Adrenal gland (tissue), 12 donors: ENCODE measurements around the gene ALDH1A3. TPM values are rescaled to one million over a fixed set of nuclear protein-coding genes. Genes with fewer than 3 reads are reported as not detected.

Experiments used
- DNase-seq, 7 donors: peaks; one replicate each; pipeline ENCODE4 v3.0.0-alpha.2; 2019 to 2020
- H3K27ac ChIP-seq, 5 donors: fragments of 200-600 bp; sonication (generic) in 4 of 5; 1 replicate in 3 of 5; 2 replicates in 2 of 5; pipeline versions ENCODE4 v1.5.1 to v1.8.0; 2016 to 2020; ENCODE audit warnings: mild to moderate bottlenecking in 1 of 5
- H3K27me3 ChIP-seq: fragments of 200-600 bp; 2 replicates; pipeline ENCODE4 v1.8.0; 2021
- H3K36me3 ChIP-seq, 2 donors: fragments of 200-600 bp; replicated peaks in 1 of 2; 1 replicate in 1 of 2; 2 replicates in 1 of 2; pipeline versions ENCODE4 v1.5.1 to v1.8.0; 2018 to 2022
- H3K4me1 ChIP-seq, 2 donors: fragments of 200-600 bp; replicated peaks in 1 of 2; 1 replicate in 1 of 2; 2 replicates in 1 of 2; pipeline versions ENCODE4 v1.5.1 to v1.8.0; 2018 to 2021
- H3K4me3 ChIP-seq, 4 donors: fragments of 200-600 bp; sonication (generic) in 3 of 4; one replicate each; pipeline ENCODE4 v1.5.1; 2016 to 2018
- H3K9me3 ChIP-seq, 3 donors: fragments of 200-600 bp; sonication (generic) in 1 of 3; replicated peaks in 1 of 3; 1 replicate in 2 of 3; 2 replicates in 1 of 3; pipeline versions ENCODE4 v1.5.1 to v1.8.0; 2016 to 2021
- POLR2A ChIP-seq, 2 donors: fragments of 450-650 bp; IDR thresholded peaks; one replicate each; pipeline ENCODE4 v1.6.1; 2017; ENCODE audit warnings: antibody characterized with exemption in 2 of 2, mild to moderate bottlenecking in 2 of 2, moderate library complexity in 1 of 2
- WGBS, 4 donors: extraction: QIAGEN DNeasy Blood & Tissue Kit in 2 of 4; methylation state at CpG; one replicate each; pipeline versions ENCODE4 v1.1.5 to v1.1.7; 2013 to 2017; 5-methylcytosine and 5-hydroxymethylcytosine counted together
- intact Hi-C, 2 donors: fragments of 100-400 bp; cut with DNase I; formaldehyde crosslinking; loops; one replicate each; pipeline versions ENCODE4 v1.14.1 to v1.15.0; 2022 to 2023
- polyA plus RNA-seq, 3 donors: library from polyadenylated mRNA; stranded (reverse); fragments of 200-250 nt in 2 of 3; fragments of 350-450 nt in 1 of 3; fragmentation: Illumina TruSeq in 1 of 3; extraction: RNeasy Lipid Tissue Mini Kit (QIAGEN cat#74804) in 1 of 3; gene quantifications; one replicate each; pipeline ENCODE4 v1.2.3, GENCODE V29; 2013 to 2014
- total RNA-seq, 9 donors: library from RNA; depleted of rRNA in 4 of 9; stranded (reverse); fragments of >200 nt in 4 of 9; fragments of 120-200 nt in 1 of 9; fragmentation: NEBNext Ultra II Directional in 1 of 9; extraction: Animal tissue kit (Norgen Biotek cat#: 25700) in 1 of 9; gene quantifications; one replicate each; pipeline versions ENCODE4 v1.1.0 to v1.2.4, GENCODE V29; 2013 to 2023
- TF ChIP-seq, protein P1 (sequence below), 6 experiments: fragments of 450-650 bp in 4 of 6; fragments of 200-600 bp in 2 of 6; sonication (generic) in 1 of 6; IDR thresholded peaks; 1 replicate in 5 of 6; 2 replicates in 1 of 6; pipeline versions ENCODE4 v1.5.1 to v1.8.0; 2016 to 2021; ENCODE audit warnings: antibody characterized with exemption in 6 of 6, mild to moderate bottlenecking in 2 of 6, moderate library complexity in 1 of 6
- donor health status: healthy with polysubstance abuse.
- donor health status: Bipolar disorder and iron deficiency.
- donor health status: DM: yes; HTN: yes; CAD: no.
- donor health status: DM: no; HTN: no; CAD: no.
- donor health status: DM: no; HTN: no; CAD: no.
- donor health status: DM: yes; HTN: yes; CAD: no.

The ALDH1A3 gene
- total and polyA plus RNA-seq, 12 donors = 1.8 to 165 (median 30.5) TPM

DNA sequence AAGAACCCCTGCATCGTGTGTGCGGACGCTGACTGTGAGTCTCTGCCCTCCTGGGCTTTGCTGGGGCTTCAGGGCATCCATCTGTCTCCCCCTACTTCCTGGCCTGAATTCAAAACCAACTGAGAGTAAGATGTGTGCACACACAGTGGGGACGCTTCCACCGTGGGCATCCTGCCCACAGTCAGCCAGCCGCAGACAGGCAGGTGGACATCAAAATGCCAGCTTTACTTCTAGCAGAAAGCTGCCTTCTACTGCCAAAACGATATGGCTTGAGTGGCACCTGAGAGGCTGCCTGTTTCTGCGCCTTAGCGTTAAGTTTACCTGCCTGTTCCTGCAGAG lies 18.5 kb downstream of the ALDH1A3 start:
- H3K36me3 ChIP-seq = no peaks in the 10 kb centered on the region
- intact Hi-C loops = no loop called here
- no peaks in the 10 kb centered on the region for H3K9me3 ChIP-seq
- no peaks in the 10 kb centered on the region for H3K27me3 ChIP-seq
- H3K4me1 ChIP-seq = peaks cover 4 to 26% of the 10 kb centered on the region in 2 donors
- TF ChIP-seq POLR2A (IDR thresholded peaks at IDR 0.05) = no peak
- TF ChIP-seq, protein P1, sequence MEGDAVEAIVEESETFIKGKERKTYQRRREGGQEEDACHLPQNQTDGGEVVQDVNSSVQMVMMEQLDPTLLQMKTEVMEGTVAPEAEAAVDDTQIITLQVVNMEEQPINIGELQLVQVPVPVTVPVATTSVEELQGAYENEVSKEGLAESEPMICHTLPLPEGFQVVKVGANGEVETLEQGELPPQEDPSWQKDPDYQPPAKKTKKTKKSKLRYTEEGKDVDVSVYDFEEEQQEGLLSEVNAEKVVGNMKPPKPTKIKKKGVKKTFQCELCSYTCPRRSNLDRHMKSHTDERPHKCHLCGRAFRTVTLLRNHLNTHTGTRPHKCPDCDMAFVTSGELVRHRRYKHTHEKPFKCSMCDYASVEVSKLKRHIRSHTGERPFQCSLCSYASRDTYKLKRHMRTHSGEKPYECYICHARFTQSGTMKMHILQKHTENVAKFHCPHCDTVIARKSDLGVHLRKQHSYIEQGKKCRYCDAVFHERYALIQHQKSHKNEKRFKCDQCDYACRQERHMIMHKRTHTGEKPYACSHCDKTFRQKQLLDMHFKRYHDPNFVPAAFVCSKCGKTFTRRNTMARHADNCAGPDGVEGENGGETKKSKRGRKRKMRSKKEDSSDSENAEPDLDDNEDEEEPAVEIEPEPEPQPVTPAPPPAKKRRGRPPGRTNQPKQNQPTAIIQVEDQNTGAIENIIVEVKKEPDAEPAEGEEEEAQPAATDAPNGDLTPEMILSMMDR (IDR thresholded peaks at IDR 0.05) = no peak
- no peak overlapping the region for H3K27ac ChIP-seq
- 86 to 96% (median 88%) methylated on average over 6 to 9 of the region's 9 CpGs for WGBS, 4 donors
- H3K4me3 ChIP-seq = no peak overlapping the region
- no peak for DNase-seq

DNA sequence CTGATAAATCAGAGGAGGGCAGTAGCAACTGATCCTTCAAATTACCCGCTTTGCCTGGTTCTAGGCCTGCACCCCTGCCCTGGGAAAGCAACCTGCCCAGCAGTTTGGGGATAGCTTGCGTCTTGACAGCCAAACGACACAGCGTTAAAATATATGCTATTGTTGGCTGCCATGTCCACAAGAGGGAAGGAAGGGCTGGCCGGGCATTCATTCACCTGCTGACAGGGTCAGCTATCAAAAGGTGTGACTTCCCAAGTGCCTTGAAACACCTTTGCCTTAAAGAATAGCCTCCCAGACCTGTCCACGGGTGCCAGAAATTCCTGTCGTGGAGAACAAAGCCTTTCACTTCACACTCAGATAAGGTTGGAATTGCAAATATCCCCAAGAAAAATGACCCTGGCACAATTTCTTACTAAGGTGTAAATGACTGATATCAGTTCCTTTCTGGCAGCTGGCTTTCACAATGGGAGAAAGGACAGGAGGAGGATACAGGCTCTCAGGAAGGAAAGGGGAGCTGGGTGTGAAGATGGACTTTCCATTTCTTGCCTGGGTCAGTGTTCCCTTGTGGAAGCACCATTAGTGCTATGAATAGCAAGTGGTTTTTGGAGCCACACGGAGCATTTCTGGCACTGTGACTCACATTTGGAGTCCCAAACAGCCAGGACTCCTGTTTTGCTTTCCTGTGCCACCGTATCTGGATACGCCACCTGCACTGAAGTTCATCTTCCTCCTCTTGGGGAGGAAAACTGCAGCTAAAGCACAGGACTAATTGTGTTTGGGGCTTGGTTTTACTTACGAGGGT lies 19.2 kb downstream of the ALDH1A3 start:
- H3K4me1 ChIP-seq = peaks cover 4 to 26% of the 10 kb centered on the region in 2 donors
- no peaks in the 10 kb centered on the region for H3K9me3 ChIP-seq
- H3K27me3 ChIP-seq = no peaks in the 10 kb centered on the region
- no peak overlapping the region for H3K27ac ChIP-seq
- intact Hi-C loops = no loop called here
- no peak for DNase-seq
- H3K36me3 ChIP-seq = no peaks in the 10 kb centered on the region
- no peak overlapping the region for H3K4me3 ChIP-seq
- 72 to 78% (median 74%) methylated on average over 10 to 11 of the region's 11 CpGs for WGBS, 4 donors
- TF ChIP-seq, protein P1 (IDR thresholded peaks at IDR 0.05) = no peak
- TF ChIP-seq POLR2A (IDR thresholded peaks at IDR 0.05) = no peak

DNA sequence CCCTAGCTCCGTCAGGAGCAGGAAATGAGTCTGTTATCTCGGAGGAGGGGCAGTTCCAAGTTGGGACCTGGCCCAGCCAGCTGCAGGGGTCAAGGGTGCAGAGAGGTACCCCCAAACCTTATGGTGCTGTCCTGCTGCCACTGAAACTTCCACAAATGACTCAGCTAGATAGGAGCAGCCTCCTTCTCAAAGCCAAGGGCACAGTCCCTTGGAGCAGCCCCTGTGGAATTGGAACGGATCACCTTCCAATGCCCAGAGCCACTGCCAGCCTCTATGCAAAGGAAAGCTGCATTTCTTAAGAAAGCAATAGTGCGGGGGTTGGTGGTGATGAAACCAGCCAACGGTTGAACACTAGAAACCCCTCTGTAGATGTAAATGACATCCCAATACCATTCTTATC lies 20.0 kb downstream of the ALDH1A3 start:
- TF ChIP-seq, protein P1 (IDR thresholded peaks at IDR 0.05) = no peak
- no peak for TF ChIP-seq POLR2A (IDR thresholded peaks at IDR 0.05)
- intact Hi-C loops = no loop called here
- no peak for DNase-seq
- no peak overlapping the region for H3K4me3 ChIP-seq
- WGBS, 4 donors = 47 to 69% (median 55%) methylated on average over 4 to 5 of the region's 5 CpGs
- no peaks in the 10 kb centered on the region for H3K27me3 ChIP-seq
- peaks cover 4 to 26% of the 10 kb centered on the region in 2 donors for H3K4me1 ChIP-seq
- H3K9me3 ChIP-seq = no peaks in the 10 kb centered on the region
- no peak overlapping the region for H3K27ac ChIP-seq
- H3K36me3 ChIP-seq = no peaks in the 10 kb centered on the region

DNA sequence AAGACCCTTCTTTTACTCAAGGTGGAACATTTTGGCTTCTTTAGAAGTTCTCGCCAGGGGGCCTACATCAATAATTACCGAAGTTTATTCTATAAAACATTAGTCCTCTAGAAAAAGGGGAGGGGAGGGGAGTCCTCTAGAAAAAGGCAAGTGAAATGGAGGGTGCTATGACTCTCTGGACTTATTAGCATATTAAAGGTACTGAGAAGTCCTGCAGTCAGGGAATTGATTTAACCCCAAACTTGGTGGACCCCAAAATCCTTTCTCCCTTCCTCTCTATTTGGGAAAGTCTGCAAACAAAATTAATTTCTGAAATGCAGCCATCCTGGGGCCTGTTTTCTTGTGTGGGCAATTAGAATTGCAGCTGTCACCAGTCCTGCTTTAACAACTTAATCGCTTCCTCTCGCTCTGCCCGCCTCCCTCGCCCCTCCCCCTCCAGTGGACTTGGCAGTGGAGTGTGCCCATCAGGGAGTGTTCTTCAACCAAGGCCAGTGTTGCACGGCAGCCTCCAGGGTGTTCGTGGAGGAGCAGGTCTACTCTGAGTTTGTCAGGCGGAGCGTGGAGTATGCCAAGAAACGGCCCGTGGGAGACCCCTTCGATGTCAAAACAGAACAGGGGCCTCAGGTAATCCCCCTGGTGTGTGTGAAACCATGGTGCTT lies 20.6 kb downstream of the ALDH1A3 start:
- H3K27ac ChIP-seq = no peak overlapping the region
- TF ChIP-seq, protein P1 (IDR thresholded peaks at IDR 0.05) = no peak
- TF ChIP-seq POLR2A (IDR thresholded peaks at IDR 0.05) = no peak
- H3K4me3 ChIP-seq = no peak overlapping the region
- intact Hi-C loops = no loop called here
- no peaks in the 10 kb centered on the region for H3K9me3 ChIP-seq
- H3K36me3 ChIP-seq = no peaks in the 10 kb centered on the region
- DNase-seq = no peak
- 64 to 78% (median 70%) methylated on average over 13 of the region's 13 CpGs for WGBS, 4 donors
- no peaks in the 10 kb centered on the region for H3K27me3 ChIP-seq
- peaks cover 4 to 26% of the 10 kb centered on the region in 2 donors for H3K4me1 ChIP-seq
